Measurements from ENCODE around the gene CLTC. TPM values are rescaled to one million over a fixed set of nuclear protein-coding genes. Genes with fewer than 3 reads are reported as not detected.
A peak's percentile ranks its signal among the peaks of the same experiment; 100 is the strongest.

CLTC gene
- total and polyA plus RNA-seq, 2 of the 13 experiments (the other 11 are each of a cell fraction or from before 2014, with no cell fraction given) = 134 to 283 TPM

- no peaks in the 10 kb centered on the region; a peak in 2 of 5 replicates for H3K27me3 ChIP-seq (ENCODE audit: control insufficient read depth in 1 of 2, insufficient read depth in 2 of 2, low read length in 2 of 2)
- peak; percentile 49 for DNase-seq (ENCODE audit: low spot score)
- FAIRE-seq = peak; percentile 4
- TF ChIP-seq ZSCAN9 (CRISPR knock-in tag; IDR thresholded peaks at IDR 0.05; ENCODE audit: borderline replicate concordance) (peak; percentile 23; the same call in 1 of the 2 replicates), MED1 (CRISPR knock-in tag; IDR thresholded peaks at IDR 0.05) (no peak), GFI1 (CRISPR knock-in tag; IDR thresholded peaks at IDR 0.05; ENCODE audit: borderline replicate concordance) (no peak), ZNF335 (CRISPR knock-in tag; IDR thresholded peaks at IDR 0.05) (0 out of 2 replicates have a peak, but pooled peaks have one; percentile 9), MED8 (CRISPR knock-in tag; IDR thresholded peaks at IDR 0.05; ENCODE audit: insufficient replicate concordance) (no peak), RARA (CRISPR knock-in tag; IDR thresholded peaks at IDR 0.05) (no peak), IRF2 (CRISPR knock-in tag; IDR thresholded peaks at IDR 0.05) (0 out of 2 replicates have a peak, but pooled peaks have one; percentile 15), PAWR (CRISPR knock-in tag; IDR thresholded peaks at IDR 0.05; ENCODE audit: borderline replicate concordance) (no peak), ZFP90 (CRISPR knock-in tag; IDR thresholded peaks at IDR 0.05; ENCODE audit: borderline replicate concordance) (0 out of 2 replicates have a peak, but pooled peaks have one; percentile 25), CC2D1A (CRISPR knock-in tag; IDR thresholded peaks at IDR 0.05) (no peak), CREM (IDR thresholded peaks at IDR 0.05) (peak; percentile 32; the same call in 1 of the 2 replicates), CREM (CRISPR knock-in tag; IDR thresholded peaks at IDR 0.05) (no peak), LCORL (IDR thresholded peaks at IDR 0.05) (peak; percentile 86), LCORL (CRISPR knock-in tag; IDR thresholded peaks at IDR 0.05) (no peak), ZBTB26 (CRISPR knock-in tag; IDR thresholded peaks at IDR 0.05; ENCODE audit: borderline replicate concordance) (no peak), GMEB2 (CRISPR knock-in tag; IDR thresholded peaks at IDR 0.05; ENCODE audit: low read depth) (no peak), ZNF33B (CRISPR knock-in tag; IDR thresholded peaks at IDR 0.05) (0 out of 2 replicates have a peak, but pooled peaks have one; percentile 33), NFYB (CRISPR knock-in tag; IDR thresholded peaks at IDR 0.05) (0 out of 2 replicates have a peak, but pooled peaks have one; percentile 12), TBL1XR1 (IDR thresholded peaks at IDR 0.05; ENCODE audit: borderline replicate concordance, low read length, partially characterized antibody) (no peak), FLYWCH1 (CRISPR knock-in tag; IDR thresholded peaks at IDR 0.05) (no peak), TGIF2 (CRISPR knock-in tag; IDR thresholded peaks at IDR 0.05) (0 out of 2 replicates have a peak, but pooled peaks have one; percentile 34), CCDC6 (CRISPR knock-in tag; IDR thresholded peaks at IDR 0.05) (0 out of 2 replicates have a peak, but pooled peaks have one; percentile 57), ARHGAP35 (CRISPR knock-in tag; IDR thresholded peaks at IDR 0.05; ENCODE audit: borderline replicate concordance) (no peak), RELA (CRISPR knock-in tag; IDR thresholded peaks at IDR 0.05) (no peak), SAP130 (CRISPR knock-in tag; IDR thresholded peaks at IDR 0.05; ENCODE audit: low read depth) (0 out of 2 replicates have a peak, but pooled peaks have one; percentile 26)
Observed at GRCh38 chr17:59620518-59621259, 994 bp downstream of the CLTC start.

More at GRCh38 chr17:59620518-59621259, 994 bp downstream of the CLTC start:
- peak; percentile 17 for ATAC-seq
- Histone ChIP-seq H4K20me1 (ENCODE audit: insufficient read depth, low read length) (peaks cover 49% of the 10 kb centered on the region), H3K4me2 (ENCODE audit: low read depth, low read length) (peak overlapping the region; percentile 86), H3K4me1 (ENCODE audit: insufficient read depth, low read length) (peaks cover 57% of the 10 kb centered on the region), H3K36me3 (replicated peaks in 1 of 2; ENCODE audit: control insufficient read depth in 1 of 2, insufficient read depth in 2 of 2, low read length in 2 of 2) (no peaks in the 10 kb centered on the region; a peak in 1 of 5 replicates), H3K9ac (ENCODE audit: insufficient read depth, low read depth, low read length) (peak overlapping the region; percentile 98), H3K27ac (ENCODE audit: extremely low read length, insufficient read depth, low read length) (peak overlapping the region; percentile 97), H3K79me2 (ENCODE audit: insufficient read depth, low read length) (peaks cover 75% of the 10 kb centered on the region), H3K4me3 (replicated peaks in 1 of 3; ENCODE audit: insufficient read depth in 1 of 3, low read depth in 2 of 3, low read length in 3 of 3) (peak overlapping the region; percentile 94 to 99 (median 94)), H2AFZ (ENCODE audit: low read length) (no peak overlapping the region), H3K9me3 (ENCODE audit: low read length) (no peaks in the 10 kb centered on the region)
- intact Hi-C loops (cut with micrococcal nuclease; ENCODE audit: unreplicated experiment) (no loop called here), in situ Hi-C loops (cut with HindIII; ENCODE audit: extremely low pct_ligation_motif_present, low pct_unique_long_range_greater_than_20kb) (no loop called here)
- CTCF ChIA-PET (ENCODE audit: low intra/inter-chr PET ratio, low total read pairs) = no interaction called here
- POLR2A ChIA-PET = interaction anchor here (1.5 to 4.7 kb wide), 6 partner anchors 14 to 400 kb away, joined by 4 to 49 read pairs (median 8); partner anchors contain the start of genes DHX40, GDPD1, PTRH2 and VMP1
- 2% methylated on average over 14 of the region's 14 CpGs for WGBS (ENCODE audit: low lambda C conversion rate)
- TSS peak; percentile 60 for BruUV-seq (replicated peaks)
